ENCODE measurements around the gene PLPP4. TPM values are rescaled to one million over a fixed set of nuclear protein-coding genes. Genes with fewer than 3 reads are reported as not detected.

PLPP4 gene
- total RNA-seq, 1 donor from 2014 or later: not detected

DNA sequence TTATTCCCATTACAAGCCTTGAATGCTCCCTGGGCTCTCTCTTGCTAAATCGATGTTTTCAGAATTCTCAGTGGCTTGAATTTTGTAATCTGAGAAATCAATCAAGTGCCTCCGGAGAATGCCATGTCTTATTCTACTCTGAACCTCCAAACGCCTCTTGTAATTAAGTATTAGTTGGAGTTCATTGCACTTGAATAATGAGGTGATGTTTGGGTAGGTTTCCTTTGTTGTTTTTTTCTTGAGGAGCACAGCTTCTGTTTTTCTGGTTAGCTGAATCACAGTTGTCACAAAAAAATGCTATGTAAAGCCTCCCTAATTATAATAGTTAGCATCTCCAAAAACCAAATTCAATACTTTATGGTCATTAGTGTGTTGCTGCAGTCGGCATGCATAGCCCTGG, 100.3 kb downstream of the PLPP4 start:
- Mint-ChIP-seq H3K9me3 (peaks cover 12% of the 10 kb centered on the region), H3K4me3 (no peak overlapping the region), H3K4me1 (no peaks in the 10 kb centered on the region), H3K27ac (no peak overlapping the region), H3K36me3 (ENCODE audit: low read depth) (no peaks in the 10 kb centered on the region), H3K27me3 (no peaks in the 10 kb centered on the region)
- ATAC-seq (ENCODE audit: low read depth): no peak
- no peak for TF ChIP-seq CTCF (IDR thresholded peaks at IDR 0.05)
- DNase-seq: no peak
- intact Hi-C loops (cut with micrococcal nuclease): no loop called here
- ChIA-PET CTCF (no interaction called here), POLR2A (no interaction called here)

DNA sequence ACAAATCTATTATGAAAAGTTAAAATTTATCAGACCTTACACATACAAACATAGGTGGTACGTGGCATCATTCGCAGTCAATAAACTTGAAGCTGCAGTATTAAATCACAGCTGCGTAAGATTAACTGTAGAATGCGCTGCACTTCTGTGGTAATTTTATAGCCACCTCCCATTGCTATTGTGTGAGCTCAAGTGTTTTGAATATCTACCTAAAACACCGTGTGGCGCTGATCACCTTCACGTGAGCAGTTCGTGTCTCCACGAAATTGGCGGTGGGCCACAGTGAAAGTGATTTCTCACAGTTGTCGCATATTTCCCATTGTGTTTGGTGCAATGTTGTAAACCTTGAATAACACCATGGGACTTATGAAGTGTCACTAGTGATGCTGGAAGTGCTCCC, 102.8 kb downstream of the PLPP4 start:
- DNase-seq (no peak), ATAC-seq (ENCODE audit: low read depth) (no peak)
- no peak overlapping the region for H3K27ac Mint-ChIP-seq
- ChIA-PET POLR2A (no interaction called here), CTCF (no interaction called here)
- no peaks in the 10 kb centered on the region for H3K27me3 Mint-ChIP-seq
- no peak overlapping the region for H3K4me3 Mint-ChIP-seq
- peaks cover 2% of the 10 kb centered on the region for H3K9me3 Mint-ChIP-seq
- intact Hi-C loops (cut with micrococcal nuclease): no loop called here
- no peaks in the 10 kb centered on the region for H3K36me3 Mint-ChIP-seq (ENCODE audit: low read depth)
- no peaks in the 10 kb centered on the region for H3K4me1 Mint-ChIP-seq
- no peak for TF ChIP-seq CTCF (IDR thresholded peaks at IDR 0.05)

GRCh38 chr10:120562956-120563355, 105.9 kb downstream of the PLPP4 start:
- CTCF ChIA-PET: no interaction called here
- POLR2A ChIA-PET: no interaction called here
- Mint-ChIP-seq H3K36me3 (ENCODE audit: low read depth) (no peaks in the 10 kb centered on the region), H3K27ac (no peak overlapping the region), H3K27me3 (no peaks in the 10 kb centered on the region), H3K4me1 (no peaks in the 10 kb centered on the region), H3K4me3 (no peak overlapping the region), H3K9me3 (no peaks in the 10 kb centered on the region)
- no peak for ATAC-seq (ENCODE audit: low read depth)
- intact Hi-C loops (cut with micrococcal nuclease): no loop called here
- DNase-seq: no peak
- no peak for TF ChIP-seq CTCF (IDR thresholded peaks at IDR 0.05)

- no peak for TF ChIP-seq CTCF (IDR thresholded peaks at IDR 0.05)
- Mint-ChIP-seq H3K4me3 (no peak overlapping the region), H3K9me3 (no peaks in the 10 kb centered on the region), H3K36me3 (ENCODE audit: low read depth) (no peaks in the 10 kb centered on the region), H3K4me1 (no peaks in the 10 kb centered on the region), H3K27me3 (no peaks in the 10 kb centered on the region), H3K27ac (no peak overlapping the region)
- ATAC-seq (ENCODE audit: low read depth): no peak
- no peak for DNase-seq
- intact Hi-C loops (cut with micrococcal nuclease): no loop called here
- ChIA-PET POLR2A (no interaction called here), CTCF (no interaction called here)
These were observed 113.4 kb downstream of the PLPP4 start for GRCh38 chr10:120570418-120570817.

- Mint-ChIP-seq H3K36me3 (ENCODE audit: low read depth) (no peaks in the 10 kb centered on the region), H3K27ac (no peak overlapping the region), H3K9me3 (no peaks in the 10 kb centered on the region), H3K27me3 (no peaks in the 10 kb centered on the region), H3K4me3 (no peak overlapping the region), H3K4me1 (no peaks in the 10 kb centered on the region)
- CTCF ChIA-PET: no interaction called here
- POLR2A ChIA-PET: no interaction called here
- DNase-seq (no peak), ATAC-seq (ENCODE audit: low read depth) (no peak)
- intact Hi-C loops (cut with micrococcal nuclease): no loop called here
- TF ChIP-seq CTCF (IDR thresholded peaks at IDR 0.05): no peak
These were observed 114.2 kb downstream of the PLPP4 start for GRCh38 chr10:120571266-120571665.
